Stimulated activated CD4-positive, alpha-beta T cell treated with anti-CD3 and anti-CD28 coated beads, Interleukin-1b, Interleukin-23, amount 100 ng/mL, for 4 hours (primary cell): ENCODE data around the gene SLC25A1.

Experiments used
- DNase-seq, 2 donors: peaks; one replicate each; pipeline ENCODE4 v3.0.0-alpha.2; 2020; ENCODE audit warnings: low read depth in 2 of 2

SLC25A1 gene

DNA sequence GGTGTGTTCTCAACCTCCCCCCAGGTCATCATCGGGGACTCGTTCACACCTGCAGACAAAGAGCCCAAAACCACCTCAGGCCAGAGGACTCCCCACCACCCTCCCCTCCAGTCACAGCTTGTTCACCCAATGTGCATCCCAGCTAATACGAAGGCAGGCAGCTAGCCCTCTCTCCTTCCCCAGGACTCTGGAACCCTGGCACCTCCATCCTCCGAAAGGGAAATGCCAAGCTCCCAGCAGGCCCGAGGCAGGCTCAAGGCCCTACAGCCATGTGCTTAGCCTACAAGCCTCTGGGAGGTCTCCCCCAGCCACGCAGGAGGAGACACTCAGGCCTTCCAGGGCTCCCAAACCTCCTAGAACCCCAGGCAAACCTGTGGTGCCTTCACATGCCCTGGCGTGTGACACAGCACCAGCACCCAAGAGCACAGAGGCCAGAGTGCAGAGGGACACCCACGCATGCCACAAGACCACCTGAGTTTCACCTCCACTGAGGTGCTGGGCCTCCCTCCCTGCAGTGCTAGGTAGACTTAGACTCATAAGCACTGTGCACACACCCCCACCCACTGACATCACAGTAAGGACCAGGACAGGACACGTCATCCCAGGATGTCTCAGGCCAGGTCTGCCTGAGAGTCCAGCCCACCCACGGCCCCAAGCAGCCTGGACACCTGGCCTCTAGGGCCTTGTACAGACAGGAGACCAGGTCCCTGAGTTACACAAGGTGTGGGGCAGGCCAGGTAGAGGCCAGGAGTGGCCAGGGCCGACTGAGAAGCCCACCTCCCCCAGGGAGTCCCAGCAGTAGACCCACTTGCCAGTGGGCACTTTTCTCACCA, 40.9 kb downstream of the SLC25A1 start:
- DNase-seq, result no peak

DNA sequence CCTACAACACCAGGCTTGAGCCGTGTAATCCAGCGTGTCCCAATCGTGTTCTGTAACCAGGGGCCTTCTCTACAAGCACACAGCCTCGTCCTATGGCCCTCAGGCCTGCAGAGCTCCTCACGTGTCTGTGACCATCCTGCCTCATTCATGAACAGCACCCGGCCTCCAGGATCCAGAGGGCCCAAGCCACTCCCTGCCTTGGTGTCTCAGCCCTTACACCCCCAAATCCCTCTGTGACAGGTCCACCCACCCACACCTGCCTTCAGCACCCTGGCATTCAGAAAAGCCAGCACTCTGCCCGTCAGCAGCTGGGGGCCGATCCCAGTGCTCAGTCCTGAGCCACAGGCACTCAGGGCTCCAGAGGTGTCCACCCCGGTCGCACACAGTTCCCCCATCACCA, 41.6 kb downstream of the SLC25A1 start:
- no peak for DNase-seq

DNA sequence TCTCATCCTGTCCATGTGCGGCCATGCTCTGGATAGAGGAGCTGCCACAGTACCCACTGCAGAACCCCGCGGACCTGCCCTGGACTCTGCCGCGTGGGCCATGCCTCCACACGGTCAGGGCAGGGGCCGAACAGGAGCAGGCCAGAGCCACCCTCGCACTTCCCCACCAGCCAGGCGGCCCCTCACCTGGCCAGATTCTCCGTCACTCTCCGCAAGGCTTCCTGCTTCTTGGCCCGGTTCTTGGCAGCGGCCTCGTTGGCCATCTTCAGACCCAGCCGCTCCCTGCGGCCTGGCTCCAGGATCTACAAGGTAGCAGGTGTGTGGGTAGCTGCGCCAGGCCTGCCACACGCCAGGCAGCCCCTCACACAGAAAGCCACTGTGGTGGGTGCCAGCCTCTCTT, 43.7 kb downstream of the SLC25A1 start:
- DNase-seq, result no peak

DNA sequence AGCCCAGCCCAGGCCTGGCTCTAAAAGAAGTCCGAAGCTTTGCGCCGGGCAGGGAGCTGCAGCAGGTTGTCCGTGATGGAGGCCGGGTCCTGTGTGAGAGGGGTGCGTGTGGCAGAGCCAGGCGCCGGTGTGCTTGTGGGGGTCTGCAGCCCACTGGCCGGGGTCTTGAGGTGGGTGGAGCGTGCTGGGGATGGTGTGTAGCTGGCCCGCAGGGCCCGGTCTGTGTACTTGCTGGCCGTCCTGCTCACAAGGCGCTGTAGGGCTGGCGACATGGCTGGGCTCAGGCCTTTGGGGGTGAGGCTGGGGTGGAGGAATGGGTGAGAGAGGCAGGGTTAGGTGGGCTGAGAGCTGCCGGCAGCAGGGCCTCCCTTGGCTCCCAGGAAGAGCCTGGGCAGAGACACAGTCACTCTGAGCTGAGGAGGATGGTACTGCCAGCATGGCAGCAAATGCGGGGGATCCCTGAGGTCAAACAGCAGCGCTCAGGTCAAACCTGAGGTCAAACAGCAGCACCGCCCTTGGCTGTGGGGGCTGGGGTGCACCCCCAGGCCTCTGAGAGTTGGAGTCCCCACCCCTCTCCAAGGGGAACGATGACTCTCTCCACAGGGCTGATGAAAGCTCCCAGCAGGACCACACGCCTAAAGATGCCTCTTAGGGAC, 44.2 kb downstream of the SLC25A1 start:
- no peak for DNase-seq

DNA sequence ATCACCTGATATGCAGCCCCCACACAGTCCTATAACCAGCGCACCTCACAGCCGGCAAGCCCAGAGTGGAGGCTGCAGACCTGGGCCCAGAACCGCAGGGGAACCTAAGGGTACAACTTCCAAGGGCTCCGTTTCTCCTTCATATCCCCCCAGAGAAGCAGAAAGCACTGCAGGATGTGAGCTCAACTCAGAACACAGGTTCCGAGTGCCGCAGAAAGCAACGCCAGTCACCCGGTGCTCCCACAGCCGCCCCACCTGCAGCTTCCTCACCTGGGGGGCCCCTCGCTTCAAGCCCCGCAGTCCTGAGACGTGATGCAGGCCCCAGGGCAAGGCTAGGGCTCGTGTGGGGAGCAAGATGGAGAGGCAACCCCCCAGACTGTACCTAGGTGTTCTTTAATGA, 45.0 kb downstream of the SLC25A1 start:
- DNase-seq, result no peak

DNA sequence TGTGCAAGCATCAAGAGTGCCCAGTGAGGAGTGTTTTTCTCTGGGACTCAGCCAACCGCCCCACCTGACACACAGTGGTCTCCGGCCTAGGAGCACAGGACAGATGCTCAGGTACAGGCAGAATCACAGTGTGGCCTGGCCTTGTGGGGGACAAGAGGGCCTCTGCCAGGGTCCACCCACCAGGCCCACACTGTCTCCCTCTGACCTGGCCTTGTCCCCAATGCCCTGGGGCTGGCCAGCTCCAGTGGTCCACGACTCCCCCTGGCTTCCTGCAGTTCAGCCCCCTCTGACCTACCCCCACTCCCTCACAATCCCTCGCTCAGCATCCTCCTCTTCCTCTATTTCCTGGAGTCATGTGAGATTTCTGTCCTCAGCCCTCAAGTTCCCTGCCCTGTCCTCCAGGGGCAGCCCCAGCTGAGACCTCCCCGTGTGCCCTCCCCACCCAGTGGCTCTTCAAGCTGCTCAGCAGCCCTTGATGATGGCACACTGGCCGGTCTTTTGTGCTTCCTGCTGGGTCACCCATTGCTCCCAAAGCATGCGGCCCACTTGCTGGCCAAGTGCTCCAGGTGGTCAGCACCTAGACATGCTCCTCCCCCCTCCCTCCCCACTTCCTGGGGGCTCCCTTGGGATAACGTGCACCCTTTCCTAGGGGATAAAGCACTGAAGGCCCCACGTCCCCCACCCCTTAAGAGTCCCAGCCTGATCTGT, 45.7 kb downstream of the SLC25A1 start:
- no peak for DNase-seq

DNA sequence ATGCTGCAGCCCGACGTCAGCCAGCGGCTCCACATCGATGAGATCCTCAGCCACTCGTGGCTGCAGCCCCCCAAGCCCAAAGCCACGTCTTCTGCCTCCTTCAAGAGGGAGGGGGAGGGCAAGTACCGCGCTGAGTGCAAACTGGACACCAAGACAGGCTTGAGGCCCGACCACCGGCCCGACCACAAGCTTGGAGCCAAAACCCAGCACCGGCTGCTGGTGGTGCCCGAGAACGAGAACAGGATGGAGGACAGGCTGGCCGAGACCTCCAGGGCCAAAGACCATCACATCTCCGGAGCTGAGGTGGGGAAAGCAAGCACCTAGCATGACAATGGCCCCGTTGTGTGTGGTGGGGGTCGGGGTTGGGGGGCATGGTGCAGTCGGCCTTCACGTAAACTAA, 46.4 kb downstream of the SLC25A1 start:
- DNase-seq, result no peak

DNA sequence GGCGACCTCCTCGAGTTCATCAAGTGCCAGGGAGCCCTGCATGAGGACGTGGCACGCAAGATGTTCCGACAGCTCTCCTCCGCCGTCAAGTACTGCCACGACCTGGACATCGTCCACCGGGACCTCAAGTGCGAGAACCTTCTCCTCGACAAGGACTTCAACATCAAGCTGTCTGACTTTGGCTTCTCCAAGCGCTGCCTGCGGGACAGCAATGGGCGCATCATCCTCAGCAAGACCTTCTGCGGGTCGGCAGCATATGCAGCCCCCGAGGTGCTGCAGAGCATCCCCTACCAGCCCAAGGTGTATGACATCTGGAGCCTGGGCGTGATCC, 46.9 kb downstream of the SLC25A1 start:
- DNase-seq, result no peak

DNA sequence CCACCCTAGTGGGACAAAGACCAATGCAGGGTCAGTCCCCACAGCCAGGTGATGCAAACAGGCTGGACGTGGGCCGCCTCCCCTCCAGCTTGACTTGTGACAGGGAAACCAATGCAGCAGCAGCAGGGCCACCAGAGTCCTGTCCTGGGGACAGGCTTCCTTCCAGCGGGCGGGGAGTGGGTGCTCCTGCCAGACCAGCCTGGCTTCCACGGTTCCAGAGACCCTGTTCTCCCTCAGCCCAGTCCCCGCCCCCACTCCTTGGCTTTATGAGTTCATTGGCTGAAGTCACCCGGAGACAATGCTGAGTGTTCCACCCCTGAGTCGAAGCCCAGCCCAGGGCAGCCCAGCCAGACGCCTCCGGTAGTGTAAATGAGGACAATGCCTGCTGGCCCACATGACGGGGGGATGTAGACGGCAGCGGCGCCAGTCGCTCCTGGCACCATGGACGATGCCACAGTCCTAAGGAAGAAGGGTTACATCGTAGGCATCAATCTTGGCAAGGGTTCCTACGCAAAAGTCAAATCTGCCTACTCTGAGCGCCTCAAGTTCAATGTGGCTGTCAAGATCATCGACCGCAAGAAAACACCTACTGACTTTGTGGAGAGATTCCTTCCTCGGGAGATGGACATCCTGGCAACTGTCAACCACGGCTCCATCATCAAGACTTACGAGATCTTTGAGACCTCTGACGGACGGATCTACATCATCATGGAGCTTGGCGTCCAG, 47.4 kb downstream of the SLC25A1 start, which contains the start of gene TSSK2:
TSS of gene TSSK2 (plus strand) at position 350 of the 726 bp plus-strand sequence. CDS start at position 442, 92 bp downstream.
- DNase-seq, result no peak

DNA sequence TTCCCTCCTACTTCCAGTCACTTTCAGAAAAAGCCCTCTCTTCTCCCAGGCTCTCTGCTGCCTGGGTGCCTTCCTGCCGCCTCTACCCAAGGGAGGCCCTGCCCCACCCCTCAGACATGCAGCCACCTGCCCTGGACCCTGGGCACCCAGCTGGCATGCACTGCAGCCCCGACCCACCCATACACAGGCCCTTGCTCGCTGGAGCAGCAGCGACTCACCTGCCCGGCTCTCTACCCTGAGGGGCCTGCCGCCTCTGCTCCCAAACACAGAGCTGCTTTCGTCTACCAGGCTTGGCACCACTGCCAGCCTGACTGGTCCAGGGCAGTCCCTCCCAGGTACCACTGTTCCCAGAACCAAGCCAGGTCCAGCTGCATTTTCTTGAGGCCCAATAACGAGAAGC, 48.7 kb downstream of the SLC25A1 start:
- DNase-seq, result no peak

DNA sequence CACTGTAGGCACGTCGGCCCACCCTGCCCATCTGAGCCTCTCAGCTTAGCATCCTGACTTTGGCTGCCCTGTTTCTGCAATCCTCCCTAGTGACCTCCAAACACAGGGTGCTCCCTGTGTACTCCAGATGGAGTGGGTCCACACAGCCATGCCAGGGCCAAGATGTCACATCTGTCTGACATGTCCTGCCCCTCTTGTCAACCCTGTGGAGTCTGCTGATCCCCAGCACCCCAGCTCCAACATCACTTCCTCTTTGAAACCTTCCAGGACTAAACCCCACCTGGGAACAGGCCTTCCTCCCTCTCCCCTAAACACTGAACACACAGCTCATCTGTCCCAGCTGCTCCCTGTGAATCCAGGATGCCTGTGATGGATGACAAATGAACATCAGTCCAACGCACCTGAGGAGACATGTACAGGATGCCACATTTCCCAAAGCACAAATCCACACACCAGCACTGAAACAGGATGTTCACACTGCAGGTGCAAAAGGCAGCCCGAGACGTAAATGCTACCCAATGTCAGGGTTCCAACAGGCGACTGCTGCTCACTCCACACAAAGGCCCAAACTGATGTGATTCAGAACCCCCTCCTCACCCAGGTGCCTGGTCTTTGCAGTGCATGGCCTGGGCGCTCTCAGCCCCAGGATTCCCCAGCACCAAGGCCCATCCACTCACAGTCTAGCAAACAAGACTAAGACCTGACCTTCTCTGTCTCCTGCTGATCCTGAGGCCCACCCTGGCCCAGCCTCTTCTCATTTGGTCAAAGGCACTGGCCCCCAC, 49.4 kb downstream of the SLC25A1 start:
- no peak for DNase-seq

DNA sequence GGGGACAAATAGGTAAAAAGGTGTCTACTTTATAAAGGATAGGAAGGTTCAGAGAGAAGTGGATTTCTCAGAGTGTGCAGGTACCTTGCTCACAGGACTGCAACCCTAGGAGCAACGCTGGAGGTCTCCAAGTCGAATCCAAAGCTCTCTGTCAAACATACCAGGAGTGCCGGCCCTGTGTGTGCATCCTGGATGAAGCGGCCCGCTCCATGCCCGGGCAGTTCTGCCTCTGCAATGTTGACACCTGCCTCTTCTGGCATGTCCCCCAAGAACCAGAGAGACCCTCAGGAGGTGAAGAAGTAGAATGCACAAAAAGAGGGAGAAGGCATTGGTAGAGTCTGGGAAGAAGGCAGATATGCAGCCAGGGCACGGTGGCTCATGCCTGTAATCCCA, 50.5 kb downstream of the SLC25A1 start:
- no peak for DNase-seq

DNA sequence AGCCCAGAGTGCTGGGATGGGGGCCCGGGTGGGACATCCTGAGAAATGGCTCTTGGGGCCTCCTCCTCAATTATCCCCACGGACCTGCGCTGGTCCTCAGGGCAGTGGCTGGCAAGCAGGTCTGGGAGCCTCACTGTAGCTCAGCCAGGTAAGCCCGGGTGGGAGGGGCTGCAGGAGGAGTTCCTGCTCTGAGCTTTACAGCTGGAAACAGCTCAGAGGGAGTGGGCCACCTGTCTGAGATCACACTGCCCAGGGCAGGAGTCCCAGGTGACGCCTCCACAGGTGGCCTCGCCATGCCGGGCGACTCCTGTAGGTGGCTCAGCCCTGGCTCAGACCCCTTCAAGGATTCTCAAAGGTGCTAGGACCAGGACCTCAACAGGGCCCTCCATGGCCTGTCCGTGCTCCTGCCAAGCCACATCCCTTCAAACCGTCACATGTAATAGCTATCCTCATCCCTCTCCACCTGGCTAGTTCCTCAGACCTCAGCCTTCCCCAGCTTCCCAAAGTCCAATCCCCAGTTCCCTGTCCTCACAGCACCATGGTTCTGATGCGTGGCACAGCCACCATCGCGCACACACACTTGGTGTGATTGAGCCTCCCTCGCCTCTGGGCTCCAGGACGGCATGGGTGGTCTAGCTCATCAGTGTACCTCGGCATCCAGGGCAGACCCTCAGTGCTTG, 51.1 kb downstream of the SLC25A1 start:
- DNase-seq, result no peak

DNA sequence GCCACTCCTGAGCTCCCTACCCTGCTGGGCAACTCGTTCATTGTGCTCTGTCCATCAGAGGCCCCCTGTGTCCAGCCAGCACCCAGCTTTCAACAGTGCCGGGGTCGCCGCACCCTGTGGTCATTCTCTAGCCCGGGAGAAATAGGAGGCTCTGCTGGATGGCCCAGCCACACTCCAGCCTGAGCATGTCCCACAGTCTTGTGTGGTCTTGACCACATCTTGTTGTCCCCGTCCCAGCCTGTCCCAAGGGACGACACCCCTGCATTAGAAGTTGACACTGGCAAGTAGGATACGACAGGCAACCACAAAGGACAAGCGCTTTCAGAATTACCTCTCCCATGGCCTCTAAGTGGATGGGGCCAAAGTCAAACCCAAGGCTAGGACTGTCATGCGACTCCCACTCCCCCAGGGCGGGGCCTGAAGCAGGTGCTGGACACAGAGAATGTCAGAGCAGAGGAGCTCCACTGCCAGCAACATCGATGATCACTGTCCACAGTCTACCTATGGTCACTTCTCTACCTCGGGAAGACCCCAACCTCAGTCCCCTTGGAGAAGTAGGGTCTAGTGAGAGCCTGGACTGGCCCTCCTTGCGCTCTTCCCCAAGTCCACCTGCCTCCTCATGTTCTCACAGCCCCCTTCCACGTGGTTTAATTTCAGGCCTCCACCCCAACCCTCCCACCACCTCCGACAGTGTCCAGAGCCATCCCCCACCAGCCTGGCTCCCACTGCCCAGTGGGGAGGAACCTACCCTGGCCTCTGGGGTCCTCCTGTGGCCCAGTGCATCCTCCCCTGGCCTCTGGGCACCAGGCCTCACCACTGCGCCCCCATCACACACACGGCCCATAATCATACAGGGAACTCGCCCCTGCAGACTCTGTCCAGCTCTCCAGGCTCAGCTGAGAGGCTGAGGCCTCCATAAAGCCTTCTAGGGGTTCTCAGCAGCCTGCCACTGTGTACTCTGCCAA, 51.9 kb downstream of the SLC25A1 start:
- no peak for DNase-seq
